GM21786 (cell line): Measurements from ENCODE around the gene PLA2G6.
"Not testable (repeated sequence)": the region's sequence is repeated elsewhere in the genome, so short reads cannot be mapped to it uniquely, and the experiment has no call there.

Experiments
- ATAC-seq: cut with Tn5 transposase; IDR thresholded peaks from one replicate; pipeline ENCODE4 v1.9.1; 2021; ENCODE audit not compliant: unreplicated experiment

PLA2G6 gene

GRCh38 chr22:38191731-38192474 is 10.3 kb upstream of the PLA2G6 start:
- ATAC-seq: no peak

DNA sequence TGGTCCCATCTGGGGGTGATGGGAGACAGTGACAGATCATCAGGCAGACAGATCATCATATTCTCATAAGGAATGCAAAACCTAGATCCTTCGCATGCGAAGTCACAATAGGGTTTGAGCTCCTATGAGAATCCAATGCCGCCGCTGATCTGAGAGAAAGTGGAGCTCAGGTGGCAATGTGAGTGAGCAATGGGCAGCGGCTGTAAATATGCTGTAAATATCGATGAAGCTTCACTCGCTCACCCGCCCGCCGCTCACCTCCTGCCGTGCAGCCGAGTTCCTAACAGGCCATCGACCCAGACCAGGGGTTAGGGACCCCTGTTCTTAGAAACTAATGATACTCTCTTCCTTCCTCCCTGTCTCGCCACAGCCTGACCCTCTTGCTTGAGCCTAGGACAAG is 9.4 kb upstream of the PLA2G6 start:
- no peak for ATAC-seq

GRCh38 chr22:38190581-38190980 is 9.0 kb upstream of the PLA2G6 start:
- ATAC-seq: no peak

- no peak for ATAC-seq
Measured at GRCh38 chr22:38189104-38189503, 7.5 kb upstream of the PLA2G6 start.

GRCh38 chr22:38187413-38188212 is 6.0 kb upstream of the PLA2G6 start:
- no peak for ATAC-seq

GRCh38 chr22:38186429-38186828 is 4.8 kb upstream of the PLA2G6 start:
- no peak for ATAC-seq

DNA sequence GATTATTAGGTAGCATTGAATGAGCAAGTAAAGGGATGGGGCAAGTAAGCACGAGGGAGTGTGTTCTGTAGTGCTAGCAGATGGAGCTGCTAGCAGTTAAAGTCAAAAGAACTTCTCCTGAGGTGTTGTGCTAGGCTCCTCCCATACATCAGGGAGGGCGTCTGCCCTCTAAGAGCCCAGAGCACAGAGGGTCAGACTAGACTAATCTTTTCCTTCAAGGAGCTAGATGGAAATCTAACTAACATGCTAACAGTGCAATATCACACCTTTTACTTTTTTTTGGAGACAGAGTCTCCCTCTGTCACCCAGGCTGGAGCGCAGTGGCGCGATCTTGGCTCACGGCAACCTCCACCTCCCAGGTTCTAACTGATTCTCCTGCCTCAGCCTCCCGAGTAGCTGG is 3.2 kb upstream of the PLA2G6 start:
- ATAC-seq: no peak

DNA sequence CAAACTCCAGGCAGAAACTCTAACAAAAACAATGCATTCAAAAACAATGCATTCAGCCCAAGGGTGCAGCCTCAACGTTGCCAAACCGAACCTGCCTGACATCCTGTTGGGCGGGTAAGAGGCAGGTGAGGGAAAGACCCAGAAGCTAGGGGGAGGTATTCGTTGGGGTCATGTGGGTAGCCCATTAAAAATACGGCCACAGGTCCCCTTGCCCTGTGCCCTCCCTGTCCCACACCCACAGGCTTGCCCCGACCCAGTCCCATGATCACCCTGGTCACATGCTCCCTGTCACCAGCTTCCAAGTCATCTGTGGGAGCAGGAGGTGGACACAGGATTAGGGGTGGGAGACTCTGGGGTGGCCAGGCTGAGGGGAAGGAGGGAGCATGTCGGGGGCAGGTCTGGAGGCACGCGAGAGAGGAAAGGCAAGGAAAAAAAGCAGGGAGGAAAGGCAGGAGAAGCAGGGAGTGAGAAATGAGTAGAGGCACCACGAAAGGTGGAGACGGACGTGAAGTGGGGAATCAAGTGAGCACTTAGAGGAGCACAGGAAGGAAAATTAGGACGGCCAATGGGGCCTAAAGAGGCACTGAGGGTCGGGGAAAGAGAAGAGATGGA is 683 bp downstream of the PLA2G6 start:
- no peak for ATAC-seq

GRCh38 chr22:38178605-38178937 is 3.1 kb downstream of the PLA2G6 start:
- ATAC-seq: not testable (repeated sequence)

DNA sequence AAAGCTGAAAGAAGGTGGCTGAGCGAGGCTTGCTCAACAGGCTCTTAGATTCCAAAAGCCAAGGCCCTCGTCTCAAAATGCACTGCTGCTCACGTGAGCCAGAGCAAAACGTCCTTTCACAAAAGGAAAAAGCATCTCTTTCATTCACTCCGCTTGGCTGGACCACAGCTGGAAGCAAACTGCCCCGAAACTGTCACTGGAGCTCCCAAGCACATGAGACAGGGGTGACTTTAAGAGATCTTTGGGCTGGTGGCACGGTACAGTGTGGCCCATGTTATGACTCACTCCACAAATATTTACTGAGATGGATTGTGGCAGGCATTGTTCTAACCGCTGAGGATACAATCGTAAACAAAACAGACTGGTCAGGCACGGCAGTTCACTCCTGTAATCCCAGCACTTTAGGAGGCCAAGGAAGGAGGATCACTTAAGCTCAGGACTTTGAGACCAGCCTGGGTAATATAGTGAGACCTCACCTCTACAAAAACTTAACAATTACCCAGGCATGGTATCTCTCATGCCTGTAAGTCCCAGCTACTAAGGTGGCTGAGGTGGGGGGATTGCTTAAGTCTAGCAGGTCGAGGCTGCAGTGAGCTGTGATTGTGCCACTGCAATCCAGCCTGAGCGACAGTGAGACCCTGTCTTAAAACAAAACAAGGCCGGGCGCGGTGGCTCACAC is 3.6 kb downstream of the PLA2G6 start:
- no peak for ATAC-seq

- not testable (repeated sequence) for ATAC-seq
Measured at GRCh38 chr22:38177571-38177925, 4.1 kb downstream of the PLA2G6 start.

DNA sequence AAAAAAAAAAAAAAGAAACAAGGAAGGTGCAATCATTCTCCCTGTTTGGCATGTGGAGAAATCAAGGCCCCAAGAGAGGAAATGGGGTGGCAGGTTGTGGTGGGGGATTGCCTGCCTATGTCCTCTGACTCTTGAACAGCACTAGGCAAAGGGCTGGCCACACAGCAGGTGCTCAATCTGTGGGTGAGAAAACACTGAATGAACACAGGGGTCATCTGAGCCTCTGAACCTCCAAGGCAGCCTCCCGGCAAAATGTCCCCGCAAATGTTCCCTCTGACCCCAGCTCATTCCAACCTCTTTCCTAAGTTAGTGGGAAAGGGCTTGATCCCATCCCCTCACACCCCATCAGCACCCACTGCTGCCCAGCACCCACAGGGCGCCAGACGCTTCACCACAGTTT is 4.6 kb downstream of the PLA2G6 start:
- no peak for ATAC-seq

- no peak for ATAC-seq
Measured at GRCh38 chr22:38176170-38176741, 5.4 kb downstream of the PLA2G6 start.

DNA sequence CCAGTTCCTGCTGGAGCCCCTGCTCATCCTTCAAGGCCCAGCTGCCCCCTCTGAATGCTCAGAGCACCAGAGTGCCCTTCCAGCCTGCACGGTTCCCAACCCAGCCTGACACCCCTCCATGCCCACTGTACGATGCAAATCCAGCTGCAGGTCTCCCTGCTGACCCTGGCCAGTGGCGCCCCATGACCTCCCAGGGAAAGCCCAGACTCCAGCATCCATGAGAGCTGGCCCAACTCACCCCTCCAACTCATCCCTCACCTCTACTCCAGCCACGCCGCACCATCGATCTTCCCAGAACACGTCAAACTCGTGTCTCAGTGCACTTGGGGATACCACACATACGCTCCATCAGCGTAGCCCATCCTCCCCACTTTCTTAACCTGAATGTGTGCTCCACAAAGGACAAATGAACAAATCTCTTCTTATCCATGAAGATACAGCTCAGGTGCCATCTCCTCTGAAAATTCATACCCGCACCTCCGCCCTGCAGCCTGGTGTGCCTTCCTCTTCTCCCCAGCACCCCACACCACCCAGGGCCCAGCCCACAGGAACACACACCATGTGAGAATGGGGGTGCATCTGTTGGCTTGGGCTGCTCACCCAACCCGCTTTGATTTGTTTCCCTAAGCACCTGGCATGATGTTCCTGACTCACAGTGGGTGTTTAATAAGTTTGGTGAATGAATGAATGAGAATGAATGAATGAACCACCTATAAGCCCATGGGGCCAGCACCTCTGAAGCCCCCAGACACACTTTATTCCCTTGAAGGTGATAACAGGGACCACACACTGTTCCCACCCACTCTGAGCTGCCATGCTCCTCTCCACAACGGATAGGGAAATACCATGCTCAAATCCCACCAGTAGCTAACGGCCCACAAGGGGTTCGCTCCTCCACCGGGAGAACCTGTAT is 6.2 kb downstream of the PLA2G6 start:
- no peak for ATAC-seq

- no peak for ATAC-seq
Measured at GRCh38 chr22:38174626-38175025, 7.0 kb downstream of the PLA2G6 start.

- ATAC-seq: no peak
Measured at GRCh38 chr22:38173641-38173906, 8.1 kb downstream of the PLA2G6 start.

DNA sequence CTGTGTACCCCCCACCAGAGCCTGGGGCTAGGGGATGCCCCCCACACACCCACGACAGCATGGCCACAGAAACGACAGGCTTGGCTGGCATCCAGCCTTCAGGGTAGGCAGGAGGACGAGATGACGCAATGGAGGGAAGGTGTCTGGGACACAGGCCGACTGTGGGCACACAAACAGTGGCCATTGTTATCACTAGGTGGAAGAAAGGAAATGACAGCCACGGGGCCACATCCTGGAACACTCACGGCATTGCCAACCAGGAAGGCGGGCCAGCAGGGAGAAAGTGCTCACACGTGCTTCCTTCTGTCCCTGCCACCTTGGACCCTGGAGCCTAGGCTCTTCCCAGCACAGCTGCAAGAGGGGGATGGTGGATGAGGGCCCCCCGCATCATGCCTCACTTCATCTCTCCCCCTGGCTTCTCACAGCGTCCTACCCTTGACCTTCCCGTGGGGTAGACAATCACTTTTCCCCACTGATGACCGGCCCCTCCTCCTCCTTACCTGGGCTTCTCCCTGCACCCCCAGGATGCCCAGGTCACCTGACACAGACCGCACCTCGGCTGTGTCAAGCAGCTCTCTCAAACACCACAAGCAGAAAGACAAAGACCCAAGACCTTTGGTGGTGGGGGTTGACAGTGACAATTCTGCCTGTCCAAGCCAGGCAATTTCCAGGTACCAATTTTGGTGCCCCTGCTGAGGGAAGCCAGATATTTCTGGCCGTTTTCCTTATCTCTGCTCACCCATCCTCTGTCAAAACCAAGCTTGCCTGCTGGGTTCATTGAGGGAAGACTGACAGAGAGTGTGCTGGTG is 8.6 kb downstream of the PLA2G6 start:
- ATAC-seq: no peak

DNA sequence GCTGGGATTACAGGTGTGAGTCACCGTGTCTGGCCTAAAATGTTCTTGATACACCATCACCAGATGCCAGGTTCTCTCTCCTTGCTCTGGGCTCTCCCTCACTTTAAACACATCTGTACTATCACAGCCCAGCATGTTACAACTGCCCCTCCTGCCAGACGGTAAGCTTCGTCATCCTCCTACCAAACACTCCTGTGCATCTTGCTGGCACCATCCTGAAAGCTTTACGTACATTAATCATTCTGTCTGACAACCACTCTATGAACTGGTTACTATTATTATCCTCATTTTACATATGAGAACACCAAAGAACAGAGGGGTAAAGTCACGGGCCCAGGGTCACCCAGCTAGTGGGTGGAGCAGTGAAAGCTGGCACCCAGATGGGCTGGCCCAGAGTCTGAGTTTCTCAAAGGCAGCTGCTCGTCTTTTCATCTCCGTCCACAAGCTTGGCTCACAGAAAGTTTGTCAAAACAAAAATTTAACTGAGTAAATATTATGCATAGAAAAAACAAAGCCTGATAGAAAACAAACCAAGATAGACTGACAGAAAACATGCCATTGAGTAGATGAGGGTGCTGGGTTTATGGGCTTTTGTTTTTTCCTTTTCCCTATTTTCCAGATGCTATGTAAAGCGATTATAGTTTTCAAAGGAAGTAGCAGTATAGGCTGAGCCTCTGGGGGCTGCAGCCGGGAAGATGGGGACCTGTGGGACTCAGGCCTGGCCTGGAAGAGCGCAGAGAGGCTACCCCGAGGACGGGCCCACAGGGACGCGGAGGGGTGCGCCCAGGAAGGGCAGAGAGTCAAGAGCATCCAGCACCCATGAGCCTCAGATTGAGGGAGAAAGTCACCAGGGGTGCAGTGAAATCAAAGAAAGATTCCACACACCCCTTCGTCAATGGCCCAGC is 9.5 kb downstream of the PLA2G6 start:
- no peak for ATAC-seq

- no peak for ATAC-seq
Measured at GRCh38 chr22:38170469-38170868, 11.2 kb downstream of the PLA2G6 start.
